Fibroblast of the conjunctiva (primary cell): ENCODE measurements around the gene PNMA8B.

Experiments used
- DNase-seq: peaks from one replicate; pipeline ENCODE4 v3.0.0-alpha.2; 2010; ENCODE audit warnings: low read depth

The PNMA8B gene

GRCh38 chr19:46453661-46454060, 42.0 kb downstream of the PNMA8B start:
- no peak for DNase-seq

- no peak for DNase-seq
Measured at GRCh38 chr19:46452186-46452585, 43.5 kb downstream of the PNMA8B start.

DNA sequence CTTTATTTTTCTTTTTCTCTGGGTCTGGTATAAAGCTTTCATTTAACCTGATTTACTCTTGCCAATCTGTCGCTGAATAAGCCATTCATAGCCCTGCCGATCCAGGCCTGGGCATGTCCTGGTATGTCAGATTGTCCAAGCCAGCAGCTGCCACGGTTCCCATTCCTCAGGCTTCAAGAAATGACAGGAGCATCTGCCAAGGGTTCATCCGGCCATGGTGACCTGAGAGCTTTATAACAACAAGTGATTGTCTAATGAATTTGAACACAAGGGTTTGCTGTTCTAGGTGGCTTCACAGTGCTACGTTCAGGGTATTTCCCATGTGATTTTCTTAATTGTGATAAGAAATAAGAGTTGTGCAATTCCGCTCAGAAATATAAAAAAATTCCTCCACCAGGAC, 44.3 kb downstream of the PNMA8B start:
- DNase-seq = no peak

GRCh38 chr19:46450737-46451136, 44.9 kb downstream of the PNMA8B start:
- no peak for DNase-seq

DNA sequence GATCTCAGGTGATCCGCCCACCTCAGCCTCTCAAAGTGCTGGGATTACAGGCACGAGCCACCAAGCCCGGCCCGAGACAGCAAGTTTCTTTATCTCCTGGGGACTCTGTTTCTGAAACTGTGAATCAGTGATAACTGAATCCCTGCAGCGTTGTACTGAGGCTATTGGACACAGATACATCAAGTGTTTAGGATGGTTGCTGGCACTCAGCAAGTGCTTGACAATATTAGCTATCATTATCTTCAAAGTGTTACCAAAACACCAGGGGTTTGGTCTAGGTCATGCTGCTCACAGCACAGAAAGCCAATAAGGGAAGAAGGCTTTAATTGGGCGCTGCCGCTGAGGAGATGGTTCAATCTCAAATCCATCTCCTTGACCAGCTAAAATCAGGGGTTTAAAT, 46.4 kb downstream of the PNMA8B start:
- no peak for DNase-seq

DNA sequence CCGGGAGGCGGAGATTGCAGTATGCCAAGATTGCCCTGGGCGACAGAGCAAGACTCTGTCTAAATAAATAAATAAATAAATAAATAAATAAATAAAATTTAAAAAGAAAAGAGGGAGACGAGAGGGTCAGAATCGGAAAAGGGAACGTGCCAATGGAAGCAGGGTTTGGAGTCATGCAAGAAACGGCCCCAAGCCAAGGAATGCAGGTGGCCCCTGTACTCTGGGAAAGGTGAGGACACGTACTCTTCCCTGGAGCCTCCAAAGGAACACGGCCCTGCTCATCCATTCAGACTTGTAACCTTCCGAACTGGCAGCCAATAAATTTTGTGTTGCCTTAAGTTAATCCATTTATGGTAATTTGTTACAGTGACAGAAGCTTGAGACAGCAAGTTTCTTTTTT, 47.1 kb downstream of the PNMA8B start:
- no peak for DNase-seq

GRCh38 chr19:46447824-46448223, 47.8 kb downstream of the PNMA8B start:
- DNase-seq = no peak

DNA sequence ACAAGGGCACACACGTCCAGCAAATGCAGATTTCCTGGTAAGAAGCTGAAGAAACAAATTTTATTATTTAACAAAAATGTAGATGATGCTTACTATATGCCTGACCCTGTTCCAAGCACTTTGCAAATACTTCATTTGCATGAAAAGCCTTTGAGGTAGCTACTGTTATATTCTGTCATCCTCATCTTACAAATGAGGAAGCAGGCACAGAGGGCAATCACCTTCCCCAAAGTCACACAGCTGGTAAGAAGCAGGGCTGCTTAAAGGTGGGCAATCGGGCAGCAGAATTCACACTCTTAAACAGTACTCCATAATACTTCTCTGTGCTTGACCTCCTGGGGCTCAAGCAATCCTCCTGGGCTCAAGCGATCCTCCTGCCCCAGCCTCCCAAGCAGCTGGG, 48.7 kb downstream of the PNMA8B start:
- no peak for DNase-seq

DNA sequence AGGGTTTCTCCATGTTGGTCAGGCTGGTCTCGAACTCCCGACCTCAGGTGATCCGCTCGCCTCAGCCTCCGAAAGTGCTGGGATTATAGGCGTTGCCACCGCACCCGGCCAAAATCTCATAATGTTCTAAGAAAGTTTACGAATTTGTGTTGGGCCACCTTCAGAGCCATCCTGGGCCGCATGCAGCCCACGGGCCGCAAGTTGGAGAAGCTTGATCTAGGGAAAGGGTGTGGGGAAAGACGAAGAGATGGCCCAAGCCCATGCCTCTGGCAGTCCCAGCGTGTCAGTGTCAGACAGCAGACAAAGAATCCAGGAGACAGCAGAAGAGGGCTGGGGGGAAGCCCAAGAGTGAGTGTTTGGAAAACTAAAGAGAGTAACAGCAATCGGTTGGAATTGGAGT, 49.6 kb downstream of the PNMA8B start:
- no peak for DNase-seq

- DNase-seq = peak; percentile 51
Measured at GRCh38 chr19:46442808-46443450, 52.7 kb downstream of the PNMA8B start.

GRCh38 chr19:46441866-46442265, 53.8 kb downstream of the PNMA8B start:
- DNase-seq = no peak
